ENCODE data around the gene CDH19. TPM values are rescaled to one million over a fixed set of nuclear protein-coding genes. Genes with fewer than 3 reads are reported as not detected.

The CDH19 gene
- total RNA-seq, 2 experiments from 2014 or later = not detected

- CTCF ChIA-PET = no interaction called here
- Mint-ChIP-seq H3K27ac (no peak overlapping the region), H3K4me3 (no peak overlapping the region), H3K9me3 (peaks cover 2% of the 10 kb centered on the region), H3K27me3 (ENCODE audit: low read depth) (no peaks in the 10 kb centered on the region), H3K36me3 (ENCODE audit: low read depth) (no peaks in the 10 kb centered on the region), H3K4me1 (ENCODE audit: low read depth) (no peaks in the 10 kb centered on the region)
- DNase-seq = no peak
- intact Hi-C loops (cut with micrococcal nuclease) = no loop called here
Measured at GRCh38 chr18:66555585-66555984, 48.3 kb downstream of the CDH19 start.

DNA sequence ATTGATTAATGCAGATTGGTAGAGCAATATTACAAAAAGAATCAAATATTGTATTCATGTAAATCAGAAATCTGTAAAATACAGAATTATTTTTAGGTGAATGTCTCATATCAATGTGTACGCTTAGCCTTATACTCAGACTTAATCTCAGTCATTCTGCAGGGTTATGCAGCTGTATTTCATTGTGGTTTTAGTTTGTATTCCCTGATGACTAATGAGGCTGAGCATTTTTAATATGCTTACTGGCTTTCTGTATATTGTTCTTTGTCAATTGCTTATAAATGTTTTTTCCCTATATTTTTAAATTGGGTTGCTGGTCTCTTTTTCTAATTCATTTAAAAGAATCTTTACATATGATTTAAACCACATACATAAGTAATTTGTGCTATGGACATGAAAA is 50.1 kb downstream of the CDH19 start:
- Mint-ChIP-seq H3K27me3 (ENCODE audit: low read depth) (no peaks in the 10 kb centered on the region), H3K4me1 (ENCODE audit: low read depth) (no peaks in the 10 kb centered on the region), H3K36me3 (ENCODE audit: low read depth) (no peaks in the 10 kb centered on the region), H3K4me3 (no peak overlapping the region), H3K27ac (no peak overlapping the region), H3K9me3 (peaks cover 1% of the 10 kb centered on the region)
- intact Hi-C loops (cut with micrococcal nuclease) = no loop called here
- CTCF ChIA-PET = no interaction called here
- no peak for DNase-seq

- no peaks in the 10 kb centered on the region for H3K4me1 Mint-ChIP-seq (ENCODE audit: low read depth)
- H3K27ac Mint-ChIP-seq = no peak overlapping the region
- no peaks in the 10 kb centered on the region for H3K36me3 Mint-ChIP-seq (ENCODE audit: low read depth)
- CTCF ChIA-PET = no interaction called here
- peaks cover 6% of the 10 kb centered on the region for H3K9me3 Mint-ChIP-seq
- no peak overlapping the region for H3K4me3 Mint-ChIP-seq
- intact Hi-C loops (cut with micrococcal nuclease) = no loop called here
- H3K27me3 Mint-ChIP-seq (ENCODE audit: low read depth) = no peaks in the 10 kb centered on the region
- DNase-seq = no peak
Measured at GRCh38 chr18:66550366-66550765, 53.5 kb downstream of the CDH19 start.

- Mint-ChIP-seq H3K4me1 (ENCODE audit: low read depth) (no peaks in the 10 kb centered on the region), H3K9me3 (peaks cover 6% of the 10 kb centered on the region), H3K27ac (no peak overlapping the region), H3K27me3 (ENCODE audit: low read depth) (no peaks in the 10 kb centered on the region), H3K4me3 (no peak overlapping the region), H3K36me3 (ENCODE audit: low read depth) (no peaks in the 10 kb centered on the region)
- intact Hi-C loops (cut with micrococcal nuclease) = no loop called here
- DNase-seq = no peak
- CTCF ChIA-PET = no interaction called here
Measured at GRCh38 chr18:66548747-66549146, 55.1 kb downstream of the CDH19 start.

GRCh38 chr18:66534110-66534509 is 69.8 kb downstream of the CDH19 start:
- CTCF ChIA-PET = interaction anchor here (0.6 kb wide), 1 partner anchor 335 kb away, joined by 4 read pairs; no protein-coding TSS in a partner anchor

GRCh38 chr18:66533693-66534092 is 70.2 kb downstream of the CDH19 start:
- intact Hi-C loops (cut with micrococcal nuclease) = no loop called here
- no peak for DNase-seq

More at GRCh38 chr18:66534110-66534509, 69.8 kb downstream of the CDH19 start:
- no peak overlapping the region for H3K27ac Mint-ChIP-seq
- H3K4me1 Mint-ChIP-seq (ENCODE audit: low read depth) = no peaks in the 10 kb centered on the region
- H3K9me3 Mint-ChIP-seq = no peaks in the 10 kb centered on the region
- H3K4me3 Mint-ChIP-seq = no peak overlapping the region
- no peaks in the 10 kb centered on the region for H3K27me3 Mint-ChIP-seq (ENCODE audit: low read depth)
- no peaks in the 10 kb centered on the region for H3K36me3 Mint-ChIP-seq (ENCODE audit: low read depth)
- no peak for DNase-seq
- intact Hi-C loops (cut with micrococcal nuclease) = no loop called here

DNA sequence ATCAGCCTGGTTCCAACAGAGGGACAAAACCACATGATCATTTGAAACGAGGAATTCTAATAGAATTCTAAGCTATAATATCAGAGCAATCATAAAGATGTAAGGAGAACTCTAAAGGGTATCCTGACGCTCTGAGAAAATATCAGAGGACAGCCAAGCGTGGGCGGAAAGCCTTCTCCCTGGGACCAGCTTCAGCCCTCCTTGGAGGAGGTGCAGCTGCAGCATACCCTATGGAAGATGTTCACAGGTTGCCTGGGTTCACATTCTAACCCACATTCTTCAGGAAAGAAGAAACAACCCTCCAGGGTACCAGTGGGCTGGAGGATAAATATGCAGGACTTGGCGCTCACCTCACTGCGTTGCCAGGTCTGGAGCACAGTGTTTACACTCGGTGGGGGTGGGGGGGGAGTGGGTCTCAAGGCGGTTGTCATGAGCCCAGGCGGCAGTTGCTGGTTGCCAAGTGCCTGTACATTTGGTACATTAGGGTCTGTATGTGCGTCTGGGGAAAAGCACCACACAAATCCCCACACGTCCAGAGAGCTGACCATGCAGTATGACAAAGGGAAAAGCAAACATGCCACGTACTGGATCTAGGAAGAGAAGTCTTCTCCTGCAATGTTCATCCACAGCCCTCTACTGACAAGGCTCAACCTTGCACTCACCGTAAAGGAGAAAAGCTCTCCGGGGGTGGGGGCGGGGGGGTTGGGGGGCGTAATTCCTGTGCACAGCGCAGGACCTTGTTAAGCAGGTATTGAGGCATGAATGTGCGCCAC is 80.5 kb downstream of the CDH19 start:
- Mint-ChIP-seq H3K4me3 (no peak overlapping the region), H3K4me1 (ENCODE audit: low read depth) (no peaks in the 10 kb centered on the region), H3K27ac (no peak overlapping the region), H3K36me3 (ENCODE audit: low read depth) (no peaks in the 10 kb centered on the region), H3K27me3 (ENCODE audit: low read depth) (no peaks in the 10 kb centered on the region), H3K9me3 (no peaks in the 10 kb centered on the region)
- intact Hi-C loops (cut with micrococcal nuclease) = no loop called here
- CTCF ChIA-PET = no interaction called here
- DNase-seq = no peak

More at GRCh38 chr18:66533693-66534092, 70.2 kb downstream of the CDH19 start:
- no peak overlapping the region for H3K27ac Mint-ChIP-seq
- CTCF ChIA-PET = interaction anchor here (0.6 kb wide), 1 partner anchor 336 kb away, joined by 4 read pairs; no protein-coding TSS in a partner anchor
- H3K4me3 Mint-ChIP-seq = no peak overlapping the region
- H3K36me3 Mint-ChIP-seq (ENCODE audit: low read depth) = no peaks in the 10 kb centered on the region
- H3K27me3 Mint-ChIP-seq (ENCODE audit: low read depth) = no peaks in the 10 kb centered on the region
- H3K9me3 Mint-ChIP-seq = no peaks in the 10 kb centered on the region
- H3K4me1 Mint-ChIP-seq (ENCODE audit: low read depth) = no peaks in the 10 kb centered on the region

GRCh38 chr18:66513996-66514395 is 89.9 kb downstream of the CDH19 start:
- CTCF ChIA-PET = no interaction called here
- no peak overlapping the region for H3K4me3 Mint-ChIP-seq
- intact Hi-C loops (cut with micrococcal nuclease) = no loop called here

DNA sequence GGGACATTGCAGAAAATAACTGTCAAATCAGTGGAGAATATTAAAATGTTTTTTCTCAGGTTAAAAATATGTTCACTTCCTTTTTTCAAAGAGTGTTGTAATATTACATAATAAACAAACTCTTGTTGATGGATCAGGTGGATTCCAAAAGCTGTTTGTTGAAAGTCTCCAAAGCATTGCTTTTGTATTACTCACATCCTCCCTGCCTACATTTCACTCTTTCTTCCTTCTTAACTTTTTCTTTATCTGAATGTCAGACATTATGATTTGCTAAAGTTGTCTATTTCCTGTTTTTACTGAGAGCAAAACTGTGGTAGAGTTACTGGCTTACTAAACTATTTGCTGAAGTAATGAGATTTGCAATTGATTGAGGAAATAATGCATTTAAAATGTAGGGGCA is 92.1 kb downstream of the CDH19 start:
- intact Hi-C loops (cut with micrococcal nuclease) = no loop called here
- Mint-ChIP-seq H3K36me3 (ENCODE audit: low read depth) (no peaks in the 10 kb centered on the region), H3K4me1 (ENCODE audit: low read depth) (no peaks in the 10 kb centered on the region), H3K27ac (no peak overlapping the region), H3K4me3 (no peak overlapping the region), H3K27me3 (ENCODE audit: low read depth) (no peaks in the 10 kb centered on the region), H3K9me3 (peaks cover 7% of the 10 kb centered on the region)
- no peak for DNase-seq
- CTCF ChIA-PET = interaction anchor here (0.7 kb wide), 1 partner anchor 71 kb away, joined by 3 read pairs; no protein-coding TSS in a partner anchor

More at GRCh38 chr18:66513996-66514395, 89.9 kb downstream of the CDH19 start:
- Mint-ChIP-seq H3K27ac (no peak overlapping the region), H3K36me3 (ENCODE audit: low read depth) (no peaks in the 10 kb centered on the region), H3K27me3 (ENCODE audit: low read depth) (no peaks in the 10 kb centered on the region), H3K4me1 (ENCODE audit: low read depth) (no peaks in the 10 kb centered on the region), H3K9me3 (peaks cover 5% of the 10 kb centered on the region)
- no peak for DNase-seq

GRCh38 chr18:66511289-66511688 is 92.6 kb downstream of the CDH19 start:
- intact Hi-C loops (cut with micrococcal nuclease) = no loop called here
- Mint-ChIP-seq H3K27ac (no peak overlapping the region), H3K9me3 (peaks cover 7% of the 10 kb centered on the region), H3K36me3 (ENCODE audit: low read depth) (no peaks in the 10 kb centered on the region), H3K4me3 (no peak overlapping the region), H3K4me1 (ENCODE audit: low read depth) (no peaks in the 10 kb centered on the region), H3K27me3 (ENCODE audit: low read depth) (no peaks in the 10 kb centered on the region)
- CTCF ChIA-PET = no interaction called here
- DNase-seq = no peak

DNA sequence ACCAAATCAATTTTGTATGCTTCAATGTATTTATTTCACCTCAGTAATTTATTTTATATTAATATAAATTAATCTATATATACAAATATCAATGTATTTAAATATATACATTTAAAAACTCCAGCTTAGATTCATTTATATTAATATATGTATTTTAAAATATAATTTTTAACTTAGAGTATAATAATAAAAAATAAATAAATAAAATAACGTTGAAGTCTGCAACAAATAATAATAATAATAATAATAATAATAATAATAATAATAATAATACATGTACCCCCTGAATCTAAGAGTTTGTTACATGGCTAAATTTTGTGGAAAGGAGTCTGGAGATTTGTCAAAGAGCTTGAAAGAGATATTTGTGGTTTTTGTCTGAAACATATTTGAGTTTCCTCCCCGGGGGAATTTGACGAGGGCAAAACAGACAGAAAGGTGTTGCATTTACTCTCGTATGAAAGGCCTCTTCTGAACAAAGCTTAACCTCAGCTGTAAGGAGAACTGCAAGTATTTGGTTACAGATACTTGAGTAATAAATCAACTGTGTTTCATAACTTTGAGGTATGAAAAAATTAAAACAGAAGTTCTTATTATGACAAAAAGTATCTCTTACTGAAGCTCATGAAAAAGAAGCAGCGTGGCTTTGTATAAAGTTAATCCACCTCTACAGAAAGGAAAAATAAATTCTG is 93.4 kb downstream of the CDH19 start:
- Mint-ChIP-seq H3K4me1 (ENCODE audit: low read depth) (no peaks in the 10 kb centered on the region), H3K4me3 (no peak overlapping the region), H3K27ac (no peak overlapping the region), H3K27me3 (ENCODE audit: low read depth) (no peaks in the 10 kb centered on the region), H3K9me3 (peaks cover 7% of the 10 kb centered on the region), H3K36me3 (ENCODE audit: low read depth) (no peaks in the 10 kb centered on the region)
- CTCF ChIA-PET = no interaction called here
- intact Hi-C loops (cut with micrococcal nuclease) = no loop called here
- no peak for DNase-seq

DNA sequence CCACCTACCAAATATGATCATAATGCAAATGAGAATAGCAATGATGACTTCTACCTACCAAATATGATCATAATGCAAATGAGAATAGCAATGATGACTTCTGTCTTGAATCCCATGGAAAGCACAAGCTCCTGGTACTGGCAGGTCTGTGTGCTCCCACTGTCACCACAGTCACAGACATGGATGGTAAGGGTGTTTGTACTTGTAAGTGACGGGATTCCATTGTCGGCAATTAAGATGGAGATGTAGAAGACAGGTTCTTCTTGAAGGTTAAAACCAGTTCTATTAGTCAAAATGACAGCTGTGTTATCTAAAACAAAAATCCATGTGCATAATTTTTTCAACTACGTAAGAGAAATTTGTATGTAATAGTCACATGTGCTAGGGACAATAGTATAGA is 95.0 kb downstream of the CDH19 start:
- CTCF ChIA-PET = no interaction called here
- DNase-seq = no peak
- intact Hi-C loops (cut with micrococcal nuclease) = no loop called here
- Mint-ChIP-seq H3K36me3 (ENCODE audit: low read depth) (no peaks in the 10 kb centered on the region), H3K4me1 (ENCODE audit: low read depth) (no peaks in the 10 kb centered on the region), H3K27me3 (ENCODE audit: low read depth) (no peaks in the 10 kb centered on the region), H3K4me3 (no peak overlapping the region), H3K9me3 (peaks cover 7% of the 10 kb centered on the region), H3K27ac (no peak overlapping the region)

DNA sequence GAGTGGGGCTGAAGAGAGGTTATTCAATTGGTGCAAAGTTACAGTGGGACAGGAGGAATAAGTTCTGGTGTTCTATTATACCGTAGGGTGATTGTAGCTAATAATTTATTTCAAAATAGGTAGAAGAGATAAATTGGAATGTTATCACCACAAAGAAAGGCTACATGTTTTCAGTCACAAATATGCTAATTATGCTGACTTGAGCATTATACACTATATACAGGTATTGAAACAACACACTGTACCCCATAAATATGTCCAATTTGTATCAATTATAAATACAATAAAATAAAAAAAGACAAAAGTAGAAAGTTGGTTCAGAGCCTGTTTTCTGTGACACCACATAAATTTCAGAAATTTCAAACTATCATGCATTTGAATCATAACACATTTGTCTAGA is 97.7 kb downstream of the CDH19 start:
- CTCF ChIA-PET = no interaction called here
- peaks cover 9% of the 10 kb centered on the region for H3K9me3 Mint-ChIP-seq
- DNase-seq = no peak
- no peaks in the 10 kb centered on the region for H3K36me3 Mint-ChIP-seq (ENCODE audit: low read depth)
- H3K4me3 Mint-ChIP-seq = no peak overlapping the region
- intact Hi-C loops (cut with micrococcal nuclease) = no loop called here
- no peaks in the 10 kb centered on the region for H3K4me1 Mint-ChIP-seq (ENCODE audit: low read depth)
- H3K27ac Mint-ChIP-seq = no peak overlapping the region
- H3K27me3 Mint-ChIP-seq (ENCODE audit: low read depth) = no peaks in the 10 kb centered on the region

Data from activated naive CD4-positive, alpha-beta T cell treated with anti-CD3 and anti-CD28 coated beads for 36 hours (primary cell).